GM12878 (cell line): ENCODE measurements around the gene RASGRF2. TPM values are rescaled to one million over a fixed set of nuclear protein-coding genes. Genes with fewer than 3 reads are reported as not detected.

Experiments
- ATAC-seq: fragments of 200-7000 bp; cut with Tn5 transposase; 3 replicates; pipeline ENCODE4 v1.9.1; 2020; ENCODE audit warnings: mild to moderate bottlenecking, moderate library complexity
- BruUV-seq: library from RNA; stranded (reverse); fragments of 400-500 nt; replicated peaks from 2 replicates; lab custom pipeline; 2021; lab: Mats Ljungman, UMichigan
- CTCF ChIA-PET: fragments of 300-600 bp; sonication (Branson Sonifier 250); formaldehyde crosslinking; extraction: SDS; loops from one replicate; lab custom pipeline; 2021; ENCODE audit warnings: inconsistent platforms; lab: Yijun Ruan, JAX
- POLR2A ChIA-PET: fragments of 350-600 bp; formaldehyde crosslinking; extraction: SDS; loops from one replicate; lab custom pipeline; 2021; ENCODE audit warnings: inconsistent platforms; lab: Charles Lee
- RAD21 ChIA-PET: fragments of 300-600 bp; sonication (Branson Sonifier 250); formaldehyde crosslinking; loops from one replicate; lab custom pipeline; 2023; ENCODE audit warnings: antibody characterized with exemption; ENCODE audit not compliant: unreplicated experiment; lab: Charles Lee
- SMC1A ChIA-PET: fragments of 300-600 bp; sonication (Branson Sonifier 250); formaldehyde crosslinking; loops from one replicate; lab custom pipeline; 2023; ENCODE audit not compliant: unreplicated experiment, uncharacterized antibody; lab: Charles Lee
- DNase-seq: peaks from one replicate; pipeline ENCODE4 v3.0.0-alpha.2; 2011; ENCODE audit warnings: low read depth, low spot score
- FAIRE-seq: peaks from 3 replicates; lab custom pipeline; 2011; peaks lifted over from hg19 to GRCh38; lab: Jason Lieb, UNC
- H2AFZ ChIP-seq: 2 replicates; pipeline ENCODE4 v1.6.0; 2011; ENCODE audit warnings: low read depth, low read length, control low read depth; ENCODE audit not compliant: control insufficient read depth
- H3K27ac ChIP-seq: 2 replicates; pipeline ENCODE4 v1.5.1; 2011; ENCODE audit warnings: control low read depth; ENCODE audit not compliant: control insufficient read depth, insufficient read depth
- H3K27me3 ChIP-seq, 2 experiments: replicated peaks in 1 of 2; 2 replicates each; pipeline versions ENCODE4 v1.6.0 to v1.6.1; 2011; ENCODE audit warnings: low read length in 1 of 2; ENCODE audit not compliant: control insufficient read depth in 2 of 2, insufficient read depth in 2 of 2
- H3K36me3 ChIP-seq, 2 experiments: 2 replicates each; pipeline ENCODE4 v1.5.1; 2011; ENCODE audit warnings: low read length in 1 of 2; ENCODE audit not compliant: control insufficient read depth in 2 of 2, insufficient read depth in 2 of 2
- H3K4me1 ChIP-seq: 2 replicates; pipeline ENCODE4 v1.6.1; 2011; ENCODE audit warnings: mild to moderate bottlenecking, low read length, moderate library complexity, mixed read lengths; ENCODE audit not compliant: control insufficient read depth, insufficient read depth
- H3K4me2 ChIP-seq: 2 replicates; pipeline ENCODE4 v1.6.0; 2011; ENCODE audit warnings: control low read depth; ENCODE audit not compliant: control insufficient read depth, insufficient read depth
- H3K4me3 ChIP-seq: fragments of 200-600 bp; sonication (generic); 2 replicates; pipeline ENCODE4 v1.5.1; 2016
- H3K79me2 ChIP-seq: 2 replicates; pipeline ENCODE4 v1.6.0; 2011; ENCODE audit warnings: low read length; ENCODE audit not compliant: control insufficient read depth, insufficient read depth
- H3K9ac ChIP-seq: 2 replicates; pipeline ENCODE4 v1.8.0; 2011; ENCODE audit warnings: low read length, control low read depth, mixed read lengths; ENCODE audit not compliant: control insufficient read depth, insufficient read depth
- H3K9me3 ChIP-seq: replicated peaks from 3 replicates; pipeline ENCODE4 v1.5.1; 2011; ENCODE audit warnings: mild to moderate bottlenecking, low read length; ENCODE audit not compliant: control insufficient read depth, insufficient read depth
- H4K20me1 ChIP-seq: 2 replicates; pipeline ENCODE4 v1.6.0; 2011; ENCODE audit not compliant: control insufficient read depth, insufficient read depth
- BRCA1 ChIP-seq: IDR thresholded peaks from 2 replicates; pipeline ENCODE4 v1.6.1; 2011; ENCODE audit warnings: low read depth, low read length, improper control_type of control experiment
- E2F8 ChIP-seq: fragments of 450-650 bp; IDR thresholded peaks from 2 replicates; pipeline ENCODE4 v1.6.1; 2018; ENCODE audit warnings: mild to moderate bottlenecking, low read depth, moderate library complexity; ENCODE audit not compliant: partially characterized antibody
- HDGF ChIP-seq: fragments of 450-650 bp; IDR thresholded peaks from 2 replicates; pipeline ENCODE4 v1.6.1; 2016; ENCODE audit warnings: antibody characterized with exemption
- NBN ChIP-seq: fragments of 450-650 bp; IDR thresholded peaks from 2 replicates; pipeline ENCODE4 v1.6.1; 2016
- NFIC ChIP-seq: IDR thresholded peaks from 2 replicates; pipeline ENCODE4 v1.6.1; 2012; ENCODE audit warnings: low read depth, mild to moderate bottlenecking, inconsistent platforms, low read length, moderate library complexity
- RELA ChIP-seq: fragments of 450-650 bp; IDR thresholded peaks from 2 replicates; pipeline ENCODE4 v1.8.0; 2014; ENCODE audit warnings: borderline replicate concordance; ENCODE audit not compliant: partially characterized antibody
- RFX5 ChIP-seq: IDR thresholded peaks from 2 replicates; pipeline ENCODE4 v1.6.1; 2011; ENCODE audit warnings: low read depth, low read length, improper control_type of control experiment
- SIX5 ChIP-seq: IDR thresholded peaks from 2 replicates; pipeline ENCODE4 v1.6.1; 2011; ENCODE audit warnings: mild to moderate bottlenecking, low read depth, low read length, moderate library complexity; ENCODE audit not compliant: severe bottlenecking
- SMARCA5 ChIP-seq: fragments of 450-650 bp; IDR thresholded peaks from 2 replicates; pipeline ENCODE4 v1.6.1; 2017; ENCODE audit warnings: mild to moderate bottlenecking
- STAT3 ChIP-seq: IDR thresholded peaks from 2 replicates; pipeline ENCODE4 v1.6.1; 2011; ENCODE audit warnings: low read depth, low read length, improper control_type of control experiment
- TCF7 ChIP-seq: IDR thresholded peaks from 2 replicates; pipeline ENCODE4 v1.6.1; 2014; ENCODE audit warnings: antibody characterized with exemption, borderline replicate concordance
- ZNF217 ChIP-seq: fragments of 450-650 bp; IDR thresholded peaks from 2 replicates; pipeline ENCODE4 v1.6.1; 2017; ENCODE audit warnings: antibody characterized with exemption, mild to moderate bottlenecking
- ZSCAN29 ChIP-seq: fragments of 450-650 bp; IDR thresholded peaks from 2 replicates; pipeline ENCODE4 v1.6.1; 2017; ENCODE audit warnings: mild to moderate bottlenecking, moderate library complexity
- WGBS: methylation state at CpG from one replicate; pipeline ENCODE4 v1.1.6; 2016; ENCODE audit warnings: low lambda C conversion rate; ENCODE audit not compliant: insufficient replicate concordance, insufficient coverage; ENCODE audit errors: missing lambda C conversion rate; 5-methylcytosine and 5-hydroxymethylcytosine counted together
- in situ Hi-C: fragments of 300-500 bp; cut with MboI; formaldehyde crosslinking; loops from 9 replicates; pipeline ENCODE4 v1.14.3; 2018; ENCODE audit warnings: mixed read lengths
- intact Hi-C: fragments of 100-400 bp; cut with micrococcal nuclease; formaldehyde crosslinking; loops from one replicate; pipeline ENCODE4 v1.14.2; 2022; ENCODE audit not compliant: unreplicated experiment
- polyA plus RNA-seq, 11 experiments: library from polyadenylated mRNA; depleted of rRNA in 4 of 11; unstranded in 6 of 11; stranded (reverse) in 5 of 11; fragments of >200 nt; fragmentation: Nextera tagmentation in 4 of 11; fragmentation: Illumina TruSeq in 1 of 11; extraction: Ambion mirVana in 4 of 11; extraction: Trizol in 1 of 11; gene quantifications; 1 replicate in 1 of 11; 2 replicates in 10 of 11; pipeline versions ENCODE4 v1.2.1 to v1.2.3, GENCODE V29; 2011 to 2016; ENCODE audit warnings: inconsistent platforms in 2 of 11, missing spikeins in 2 of 11, low read depth in 1 of 11
- total RNA-seq, 4 experiments: library from RNA; depleted of rRNA in 3 of 4; stranded (reverse); fragments of >200 nt in 3 of 4; fragmentation: Illumina TruSeq in 1 of 4; extraction: Trizol in 1 of 4; gene quantifications; 2 replicates each; pipeline versions ENCODE4 v1.2.1 to v1.2.3, GENCODE V29; 2013 to 2021
- TF ChIP-seq, protein P1 (sequence below): IDR thresholded peaks from 2 replicates; pipeline ENCODE4 v1.6.1; 2012; ENCODE audit warnings: low read depth, low read length, improper control_type of control experiment
- TF ChIP-seq, protein P2 (sequence below): IDR thresholded peaks from 2 replicates; pipeline ENCODE4 v1.6.1; 2012; ENCODE audit warnings: improper control_type of control experiment, low read depth, low read length; ENCODE audit not compliant: insufficient replicate concordance

Gene RASGRF2
- total and polyA plus RNA-seq, 10 of the 15 experiments (the other 5 are each of a cell fraction or from before 2014, with no cell fraction given): 0.05 to 0.24 (median 0.07) TPM

DNA sequence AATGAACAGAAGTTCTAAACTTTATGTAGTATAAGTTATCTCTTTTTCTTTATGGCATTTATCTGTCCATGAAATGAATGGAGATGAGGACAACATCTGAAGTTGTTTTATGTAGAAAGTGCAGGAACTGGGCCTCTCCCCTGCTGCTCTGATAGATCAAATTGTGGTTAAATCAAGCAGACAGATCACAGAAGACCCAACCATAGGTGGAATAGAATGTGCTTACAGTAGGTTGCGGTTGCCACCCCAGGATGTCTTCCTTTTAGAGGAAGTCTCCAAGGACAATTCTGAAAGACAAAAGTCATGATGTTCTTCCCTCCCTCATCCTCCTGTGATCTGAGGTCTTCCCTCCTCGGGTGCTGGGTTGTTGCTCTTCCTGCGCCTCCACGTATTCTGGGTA is 12.9 kb downstream of the RASGRF2 start (continued):
- TF ChIP-seq, protein P1, sequence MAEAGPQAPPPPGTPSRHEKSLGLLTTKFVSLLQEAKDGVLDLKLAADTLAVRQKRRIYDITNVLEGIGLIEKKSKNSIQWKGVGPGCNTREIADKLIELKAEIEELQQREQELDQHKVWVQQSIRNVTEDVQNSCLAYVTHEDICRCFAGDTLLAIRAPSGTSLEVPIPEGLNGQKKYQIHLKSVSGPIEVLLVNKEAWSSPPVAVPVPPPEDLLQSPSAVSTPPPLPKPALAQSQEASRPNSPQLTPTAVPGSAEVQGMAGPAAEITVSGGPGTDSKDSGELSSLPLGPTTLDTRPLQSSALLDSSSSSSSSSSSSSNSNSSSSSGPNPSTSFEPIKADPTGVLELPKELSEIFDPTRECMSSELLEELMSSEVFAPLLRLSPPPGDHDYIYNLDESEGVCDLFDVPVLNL: no peak
- TF ChIP-seq BRCA1: no peak
- TF ChIP-seq, protein P2, sequence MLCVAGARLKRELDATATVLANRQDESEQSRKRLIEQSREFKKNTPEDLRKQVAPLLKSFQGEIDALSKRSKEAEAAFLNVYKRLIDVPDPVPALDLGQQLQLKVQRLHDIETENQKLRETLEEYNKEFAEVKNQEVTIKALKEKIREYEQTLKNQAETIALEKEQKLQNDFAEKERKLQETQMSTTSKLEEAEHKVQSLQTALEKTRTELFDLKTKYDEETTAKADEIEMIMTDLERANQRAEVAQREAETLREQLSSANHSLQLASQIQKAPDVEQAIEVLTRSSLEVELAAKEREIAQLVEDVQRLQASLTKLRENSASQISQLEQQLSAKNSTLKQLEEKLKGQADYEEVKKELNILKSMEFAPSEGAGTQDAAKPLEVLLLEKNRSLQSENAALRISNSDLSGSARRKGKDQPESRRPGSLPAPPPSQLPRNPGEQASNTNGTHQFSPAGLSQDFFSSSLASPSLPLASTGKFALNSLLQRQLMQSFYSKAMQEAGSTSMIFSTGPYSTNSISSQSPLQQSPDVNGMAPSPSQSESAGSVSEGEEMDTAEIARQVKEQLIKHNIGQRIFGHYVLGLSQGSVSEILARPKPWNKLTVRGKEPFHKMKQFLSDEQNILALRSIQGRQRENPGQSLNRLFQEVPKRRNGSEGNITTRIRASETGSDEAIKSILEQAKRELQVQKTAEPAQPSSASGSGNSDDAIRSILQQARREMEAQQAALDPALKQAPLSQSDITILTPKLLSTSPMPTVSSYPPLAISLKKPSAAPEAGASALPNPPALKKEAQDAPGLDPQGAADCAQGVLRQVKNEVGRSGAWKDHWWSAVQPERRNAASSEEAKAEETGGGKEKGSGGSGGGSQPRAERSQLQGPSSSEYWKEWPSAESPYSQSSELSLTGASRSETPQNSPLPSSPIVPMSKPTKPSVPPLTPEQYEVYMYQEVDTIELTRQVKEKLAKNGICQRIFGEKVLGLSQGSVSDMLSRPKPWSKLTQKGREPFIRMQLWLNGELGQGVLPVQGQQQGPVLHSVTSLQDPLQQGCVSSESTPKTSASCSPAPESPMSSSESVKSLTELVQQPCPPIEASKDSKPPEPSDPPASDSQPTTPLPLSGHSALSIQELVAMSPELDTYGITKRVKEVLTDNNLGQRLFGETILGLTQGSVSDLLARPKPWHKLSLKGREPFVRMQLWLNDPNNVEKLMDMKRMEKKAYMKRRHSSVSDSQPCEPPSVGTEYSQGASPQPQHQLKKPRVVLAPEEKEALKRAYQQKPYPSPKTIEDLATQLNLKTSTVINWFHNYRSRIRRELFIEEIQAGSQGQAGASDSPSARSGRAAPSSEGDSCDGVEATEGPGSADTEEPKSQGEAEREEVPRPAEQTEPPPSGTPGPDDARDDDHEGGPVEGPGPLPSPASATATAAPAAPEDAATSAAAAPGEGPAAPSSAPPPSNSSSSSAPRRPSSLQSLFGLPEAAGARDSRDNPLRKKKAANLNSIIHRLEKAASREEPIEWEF: no peak
- no peak for TF ChIP-seq NBN
- TF ChIP-seq SMARCA5: no peak
- no peak for TF ChIP-seq STAT3
- TF ChIP-seq HDGF: no peak

DNA sequence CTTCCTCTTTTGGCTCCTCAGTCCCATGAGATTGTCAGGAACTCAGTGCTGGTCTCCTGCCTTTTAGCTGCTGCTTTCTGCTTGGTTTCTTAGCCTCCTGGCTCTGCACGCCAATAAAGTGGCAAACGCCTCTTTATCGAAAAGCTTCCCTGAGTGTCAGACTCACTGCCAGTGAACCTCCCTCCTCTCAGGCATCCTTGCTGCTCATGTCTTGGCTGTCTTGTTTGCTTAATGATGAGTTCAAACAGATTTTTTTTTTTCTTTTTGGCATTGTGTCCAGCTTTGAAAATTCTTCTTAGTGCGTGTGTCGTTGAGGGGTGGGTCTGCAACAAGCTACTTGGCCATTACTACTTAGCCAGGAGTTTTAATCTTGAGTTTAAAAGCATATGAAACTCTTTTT is 14.9 kb downstream of the RASGRF2 start:
- in situ Hi-C loops: no loop called here
- TF ChIP-seq RELA: no peak
- no peak for TF ChIP-seq SIX5
- no peak for TF ChIP-seq TCF7
- no peak for TF ChIP-seq ZNF217
- TF ChIP-seq NFIC: no peak
- no peak for TF ChIP-seq E2F8
- no peak for TF ChIP-seq RFX5
- TF ChIP-seq ZSCAN29: no peak
- TF ChIP-seq, all 136 proteins: peak for 0
- FAIRE-seq: no peak
- H3K4me3 ChIP-seq: no peak overlapping the region
- no peak for DNase-seq
- no peaks in the 10 kb centered on the region for H4K20me1 ChIP-seq
- H3K9ac ChIP-seq: no peak overlapping the region
- H3K36me3 ChIP-seq: no peaks in the 10 kb centered on the region
- ChIA-PET SMC1A (interaction anchor here (1.3 kb wide), 1 partner anchor 12 kb away, joined by 3 read pairs; no protein-coding TSS in a partner anchor), POLR2A (no interaction called here), CTCF (interaction anchor here (0.6 to 1.3 kb wide), 2 partner anchors 12 to 1463 kb away, joined by 3 read pairs; no protein-coding TSS in a partner anchor), RAD21 (no interaction called here)
- no peaks in the 10 kb centered on the region for H3K79me2 ChIP-seq
- no peaks in the 10 kb centered on the region; a peak in 1 of 4 replicates for H3K27me3 ChIP-seq
- no peak for ATAC-seq
- no peaks in the 10 kb centered on the region for H3K9me3 ChIP-seq
- intact Hi-C loops: no loop called here
- H2AFZ ChIP-seq: no peak overlapping the region
- WGBS: 89% methylated on average over 5 of the region's 5 CpGs
- no peak overlapping the region for H3K27ac ChIP-seq
- no peak overlapping the region for H3K4me2 ChIP-seq
- H3K4me1 ChIP-seq: no peaks in the 10 kb centered on the region
- no TSS peak for BruUV-seq
